Mesothelial cell of epicardium (in vitro differentiated cells): ENCODE data around the gene FGF11. TPM values are rescaled to one million over a fixed set of nuclear protein-coding genes. Genes with fewer than 3 reads are reported as not detected.

ENCODE experiments used
- DNase-seq, 2 experiments: peaks; one replicate each; pipeline ENCODE4 v3.0.0; 2021; ENCODE audit warnings: low spot score in 2 of 2; ENCODE audit not compliant: unreplicated experiment in 2 of 2
- H3K27ac Mint-ChIP-seq: 2 replicates; pipeline ENCODE4 v1.8.0; 2021; ENCODE audit warnings: mixed read lengths
- H3K27me3 Mint-ChIP-seq: 2 replicates; pipeline ENCODE4 v1.8.0; 2021; ENCODE audit warnings: low read depth, mixed read lengths
- H3K36me3 Mint-ChIP-seq: 2 replicates; pipeline ENCODE4 v1.8.0; 2021; ENCODE audit warnings: mixed read lengths
- H3K4me1 Mint-ChIP-seq: 2 replicates; pipeline ENCODE4 v1.8.0; 2021; ENCODE audit warnings: mixed read lengths
- H3K4me3 Mint-ChIP-seq: 2 replicates; pipeline ENCODE4 v1.8.0; 2021; ENCODE audit warnings: mild to moderate bottlenecking, moderate library complexity, mixed read lengths
- H3K9me3 Mint-ChIP-seq: 2 replicates; pipeline ENCODE4 v1.8.0; 2021; ENCODE audit warnings: mixed read lengths
- total RNA-seq: library from RNA; stranded (reverse); gene quantifications from 3 replicates; pipeline ENCODE4 v1.2.1, GENCODE V29; 2021
- TF ChIP-seq, protein P1 (sequence below): fragments of 200-600 bp; sonication (generic); IDR thresholded peaks from one replicate; pipeline ENCODE4 v1.5.0; 2021; ENCODE audit warnings: antibody characterized with exemption; ENCODE audit not compliant: unreplicated experiment

The FGF11 gene
- total RNA-seq, 1 donor from 2014 or later, result 26.8 TPM

DNA sequence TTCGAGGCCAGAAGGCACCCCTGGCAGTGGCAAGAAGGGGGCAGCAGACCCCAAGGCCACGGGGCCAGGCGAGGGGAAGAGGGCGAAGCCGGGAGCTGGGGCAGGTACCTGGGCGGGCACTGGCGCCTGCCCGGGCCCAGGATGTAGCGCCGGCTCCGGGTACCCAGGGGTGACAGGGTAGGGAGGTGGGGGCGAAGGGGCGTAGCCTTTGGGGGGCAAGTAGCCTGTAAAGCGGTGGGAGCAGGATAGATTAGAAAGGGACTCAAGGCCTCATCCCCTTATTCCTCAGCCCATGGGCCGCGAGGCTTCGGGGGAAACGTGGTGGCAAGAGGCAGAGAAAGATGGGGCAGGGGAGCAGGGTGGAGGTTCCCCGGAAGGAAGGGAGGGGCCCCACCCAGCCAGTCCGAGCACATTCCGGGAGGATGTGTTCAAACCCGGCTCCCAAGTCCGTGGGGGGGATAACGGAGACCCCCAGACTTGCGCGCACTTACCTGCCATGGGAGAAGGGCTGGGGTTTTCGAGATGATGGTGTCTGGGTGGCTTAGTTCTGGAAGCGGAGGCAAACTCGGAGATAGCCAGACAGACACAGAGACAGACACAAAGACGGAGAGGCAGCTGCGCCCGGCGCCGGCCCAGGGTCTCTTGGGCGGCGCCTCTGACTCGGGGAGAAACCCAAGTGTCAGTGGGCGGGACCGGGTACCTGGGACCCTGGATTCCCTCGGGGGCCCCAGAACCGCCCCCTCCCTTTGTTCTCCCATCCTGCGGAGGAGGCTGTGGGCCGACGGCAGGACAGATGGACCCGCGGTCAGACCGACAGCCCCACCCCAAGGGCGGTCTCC, 45.5 kb upstream of the FGF11 start:
- Mint-ChIP-seq H3K27ac (peak overlapping the region; percentile 88), H3K36me3 (peaks cover 16% of the 10 kb centered on the region)

DNA sequence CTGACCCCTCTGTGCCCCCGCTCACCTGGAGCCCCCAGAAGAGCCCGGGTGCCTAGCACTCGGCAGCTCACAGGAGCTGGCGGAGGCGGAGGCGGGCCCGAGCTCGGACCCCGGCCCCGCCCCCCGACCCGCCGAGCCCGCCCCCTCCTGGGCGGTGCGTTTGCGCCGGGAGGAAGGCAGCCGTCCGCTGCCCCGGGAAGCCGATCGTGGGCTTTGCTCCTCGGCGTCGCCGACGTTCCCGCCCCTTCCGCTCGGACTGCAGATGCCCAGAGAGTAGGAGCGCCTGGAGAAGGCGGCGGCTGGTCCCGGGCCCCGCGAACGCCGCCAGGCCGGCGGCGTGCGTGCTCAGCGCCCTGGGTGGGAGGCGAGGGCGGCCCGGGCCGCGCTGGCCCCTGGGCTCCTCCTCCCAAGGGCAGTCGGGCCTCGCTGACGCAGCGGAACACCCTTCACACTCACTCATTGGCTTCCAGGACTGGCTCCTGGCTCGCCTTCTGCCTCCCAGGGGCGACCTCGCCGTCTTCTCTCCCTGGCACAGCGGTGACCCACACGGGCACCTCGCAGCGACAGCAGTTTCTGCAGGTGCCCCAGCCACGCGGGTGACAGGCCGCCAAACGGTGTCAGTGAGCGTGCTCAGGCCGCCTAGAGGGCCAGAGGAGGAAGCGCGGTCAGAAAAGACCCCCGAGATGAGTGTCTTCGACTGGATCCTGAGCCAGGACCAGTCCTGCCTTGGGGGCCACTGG, 44.7 kb upstream of the FGF11 start, which contains the start of gene PLSCR3:
TSS of gene PLSCR3 (minus strand) at position 74 of the 740 bp plus-strand sequence. CDS start 415 bp downstream, outside the sequence.
- H3K27me3 Mint-ChIP-seq, result no peaks in the 10 kb centered on the region
- peak within 1 kb of the TSS; percentile 90 for H3K4me3 Mint-ChIP-seq
- H3K36me3 Mint-ChIP-seq, result peaks cover 17% of the 10 kb centered on the region
- DNase-seq, result peak; percentile 77 to 87
- no peaks in the 10 kb centered on the region for H3K9me3 Mint-ChIP-seq
- H3K4me1 Mint-ChIP-seq, result peaks cover 12% of the 10 kb centered on the region
- H3K27ac Mint-ChIP-seq, result peak within 1 kb of the TSS; percentile 99
- TF ChIP-seq, protein P1, sequence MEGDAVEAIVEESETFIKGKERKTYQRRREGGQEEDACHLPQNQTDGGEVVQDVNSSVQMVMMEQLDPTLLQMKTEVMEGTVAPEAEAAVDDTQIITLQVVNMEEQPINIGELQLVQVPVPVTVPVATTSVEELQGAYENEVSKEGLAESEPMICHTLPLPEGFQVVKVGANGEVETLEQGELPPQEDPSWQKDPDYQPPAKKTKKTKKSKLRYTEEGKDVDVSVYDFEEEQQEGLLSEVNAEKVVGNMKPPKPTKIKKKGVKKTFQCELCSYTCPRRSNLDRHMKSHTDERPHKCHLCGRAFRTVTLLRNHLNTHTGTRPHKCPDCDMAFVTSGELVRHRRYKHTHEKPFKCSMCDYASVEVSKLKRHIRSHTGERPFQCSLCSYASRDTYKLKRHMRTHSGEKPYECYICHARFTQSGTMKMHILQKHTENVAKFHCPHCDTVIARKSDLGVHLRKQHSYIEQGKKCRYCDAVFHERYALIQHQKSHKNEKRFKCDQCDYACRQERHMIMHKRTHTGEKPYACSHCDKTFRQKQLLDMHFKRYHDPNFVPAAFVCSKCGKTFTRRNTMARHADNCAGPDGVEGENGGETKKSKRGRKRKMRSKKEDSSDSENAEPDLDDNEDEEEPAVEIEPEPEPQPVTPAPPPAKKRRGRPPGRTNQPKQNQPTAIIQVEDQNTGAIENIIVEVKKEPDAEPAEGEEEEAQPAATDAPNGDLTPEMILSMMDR, result peak; percentile 49

More for the DNA sequence above, 45.5 kb upstream of the FGF11 start:
- Mint-ChIP-seq H3K4me3 (peak overlapping the region; percentile 90), H3K27me3 (no peaks in the 10 kb centered on the region), H3K4me1 (peaks cover 12% of the 10 kb centered on the region), H3K9me3 (no peaks in the 10 kb centered on the region)
- TF ChIP-seq, protein P1, result no peak
- no peak for DNase-seq

DNA sequence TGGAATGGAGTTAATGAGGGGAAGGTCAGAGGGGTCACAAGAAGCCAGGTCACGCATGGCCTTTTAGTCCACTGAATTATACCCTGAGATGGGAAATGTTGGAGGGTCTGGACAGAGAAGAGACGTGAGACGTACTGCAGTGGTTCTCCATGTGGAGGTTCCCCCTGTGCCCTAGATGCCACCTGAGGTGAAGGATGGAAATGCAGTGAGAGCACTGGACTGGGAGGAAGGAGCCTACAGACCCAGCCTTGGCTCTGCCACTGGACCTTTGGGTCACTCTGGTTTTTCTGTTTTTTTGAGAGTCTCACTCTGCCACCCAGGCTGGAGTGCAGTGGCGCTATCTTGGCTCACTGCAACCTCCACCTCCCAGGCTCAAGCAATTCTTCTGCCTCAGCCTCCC, 43.2 kb upstream of the FGF11 start:
- no peak overlapping the region for H3K27ac Mint-ChIP-seq
- no peaks in the 10 kb centered on the region for H3K27me3 Mint-ChIP-seq
- peaks cover 12% of the 10 kb centered on the region for H3K36me3 Mint-ChIP-seq
- no peaks in the 10 kb centered on the region for H3K9me3 Mint-ChIP-seq
- TF ChIP-seq, protein P1, result no peak
- no peak for DNase-seq
- peaks cover 12% of the 10 kb centered on the region for H3K4me1 Mint-ChIP-seq
- no peak overlapping the region for H3K4me3 Mint-ChIP-seq

DNA sequence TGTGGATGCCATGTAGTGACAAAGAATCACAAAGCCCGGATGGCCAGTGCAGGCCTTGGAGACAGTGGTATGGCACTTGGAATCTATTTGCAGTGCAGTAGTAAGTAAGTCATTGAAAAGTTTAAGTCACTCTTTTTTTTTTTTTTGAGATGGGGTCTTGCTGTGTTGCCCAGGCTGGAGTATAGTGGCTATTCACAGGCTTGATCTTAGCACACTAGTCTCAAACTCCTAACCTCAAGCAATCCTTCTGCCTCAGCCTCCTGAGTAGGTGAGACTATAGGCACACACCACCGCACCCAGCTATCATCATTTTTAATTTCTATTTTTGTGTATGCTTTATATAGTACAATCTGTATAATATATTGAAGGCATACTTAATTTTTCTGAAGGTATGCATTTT, 40.7 kb upstream of the FGF11 start:
- H3K9me3 Mint-ChIP-seq, result no peaks in the 10 kb centered on the region
- TF ChIP-seq, protein P1, result no peak
- H3K27ac Mint-ChIP-seq, result no peak overlapping the region
- no peaks in the 10 kb centered on the region for H3K27me3 Mint-ChIP-seq
- H3K4me3 Mint-ChIP-seq, result no peak overlapping the region
- H3K4me1 Mint-ChIP-seq, result peaks cover 12% of the 10 kb centered on the region
- DNase-seq, result no peak
- peaks cover 6% of the 10 kb centered on the region for H3K36me3 Mint-ChIP-seq

DNA sequence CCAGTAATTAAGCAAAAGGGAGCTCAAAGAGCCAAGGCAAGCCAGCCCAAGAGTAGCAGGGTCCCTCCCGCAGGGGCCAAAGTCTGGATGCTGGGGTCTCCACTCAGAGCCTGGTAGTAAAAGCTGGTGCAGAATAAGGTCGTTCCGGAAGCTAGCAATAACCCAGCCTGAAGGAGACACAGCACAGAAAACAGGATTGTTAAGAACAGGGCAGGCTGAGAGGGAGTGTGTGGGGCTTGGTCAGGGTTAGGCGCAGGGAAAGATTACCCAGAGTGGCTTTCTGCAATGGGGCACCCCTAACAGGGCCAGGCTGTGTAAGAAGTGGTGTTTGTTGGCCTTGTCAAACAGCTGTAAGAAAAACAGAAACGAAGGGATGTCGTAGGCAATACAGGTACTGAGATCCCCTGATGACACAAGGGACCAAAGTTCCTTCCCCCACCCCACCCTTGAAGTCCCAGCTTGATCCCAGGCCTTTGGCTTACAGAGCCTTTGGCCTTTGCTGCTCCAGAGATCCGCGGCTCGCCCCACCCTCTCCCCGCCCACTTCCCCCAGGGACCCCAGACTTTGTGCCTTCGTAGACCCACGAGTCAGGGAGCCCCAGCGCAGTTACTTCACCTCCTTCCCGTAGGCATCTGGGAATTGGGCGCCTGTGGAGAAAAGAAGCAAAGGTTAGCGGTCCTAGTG, 36.1 kb upstream of the FGF11 start:
- no peaks in the 10 kb centered on the region for H3K27me3 Mint-ChIP-seq
- peak overlapping the region; percentile 91 for H3K27ac Mint-ChIP-seq
- peaks cover 6% of the 10 kb centered on the region for H3K36me3 Mint-ChIP-seq
- DNase-seq, result no peak
- peak overlapping the region; percentile 87 for H3K4me3 Mint-ChIP-seq
- H3K9me3 Mint-ChIP-seq, result no peaks in the 10 kb centered on the region
- TF ChIP-seq, protein P1, result no peak
- H3K4me1 Mint-ChIP-seq, result peaks cover 23% of the 10 kb centered on the region
